Suppressor macrophage (primary cell): ENCODE data around the gene FADS3.

ENCODE experiments used
- DNase-seq, 4 experiments: peaks; one replicate each; pipeline ENCODE4 v3.0.0-alpha.2; 2020 to 2022
- total RNA-seq, 17 experiments: gene quantifications; one replicate each; lab custom pipeline; 2026; ENCODE audit warnings: mixed read lengths in 6 of 17, inconsistent platforms in 3 of 17; lab: John Stamatoyannopoulos, UW

FADS3 gene, protein sequence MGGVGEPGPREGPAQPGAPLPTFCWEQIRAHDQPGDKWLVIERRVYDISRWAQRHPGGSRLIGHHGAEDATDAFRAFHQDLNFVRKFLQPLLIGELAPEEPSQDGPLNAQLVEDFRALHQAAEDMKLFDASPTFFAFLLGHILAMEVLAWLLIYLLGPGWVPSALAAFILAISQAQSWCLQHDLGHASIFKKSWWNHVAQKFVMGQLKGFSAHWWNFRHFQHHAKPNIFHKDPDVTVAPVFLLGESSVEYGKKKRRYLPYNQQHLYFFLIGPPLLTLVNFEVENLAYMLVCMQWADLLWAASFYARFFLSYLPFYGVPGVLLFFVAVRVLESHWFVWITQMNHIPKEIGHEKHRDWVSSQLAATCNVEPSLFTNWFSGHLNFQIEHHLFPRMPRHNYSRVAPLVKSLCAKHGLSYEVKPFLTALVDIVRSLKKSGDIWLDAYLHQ
- 11.3 to 30.4 (median 17.5) reads per million in 17 experiments for total RNA-seq

DNA sequence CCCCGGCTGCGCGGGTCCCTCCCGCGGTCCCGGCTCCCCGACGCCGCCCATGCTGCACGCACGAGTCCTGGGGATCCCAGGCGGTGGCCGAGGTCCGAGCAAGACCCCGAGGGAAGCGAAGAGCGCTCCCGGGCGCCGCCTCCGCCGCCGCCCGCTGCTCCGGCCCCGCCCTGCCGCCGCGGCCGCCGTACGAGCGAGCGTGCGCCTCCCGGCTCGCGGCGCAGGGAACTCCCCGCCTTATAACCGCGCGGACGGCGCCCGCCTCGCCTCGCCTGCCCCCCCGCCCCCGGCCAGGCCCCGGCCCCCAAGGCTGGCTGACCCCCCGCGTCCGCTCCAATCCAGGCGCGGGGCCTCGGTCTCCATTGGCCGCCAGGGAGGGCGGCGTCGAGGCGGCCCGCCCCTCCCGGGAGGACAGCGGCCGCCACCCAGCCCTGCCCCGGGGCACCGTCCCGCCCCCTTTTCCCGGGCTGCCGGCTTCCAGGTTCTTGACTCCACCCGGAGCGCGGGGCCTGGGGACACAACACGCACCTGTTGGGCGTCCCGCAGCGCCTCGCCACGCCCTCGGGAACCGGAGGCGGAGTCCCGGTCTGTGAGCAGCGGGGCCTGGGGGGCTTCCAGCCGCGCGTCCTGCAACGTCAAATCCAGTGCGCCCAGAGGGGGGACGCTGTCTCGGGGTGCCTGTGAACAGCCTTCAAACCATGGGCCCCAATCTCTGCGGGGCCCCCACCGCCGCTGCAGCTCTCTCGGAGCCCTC is at the start of gene FADS3:
FADS3 (minus strand) TSS at position 215 of the 754 bp plus-strand sequence; CDS start at position 51, 164 bp downstream.
- peak; percentile 80 to 94 (median 88) for DNase-seq

DNA sequence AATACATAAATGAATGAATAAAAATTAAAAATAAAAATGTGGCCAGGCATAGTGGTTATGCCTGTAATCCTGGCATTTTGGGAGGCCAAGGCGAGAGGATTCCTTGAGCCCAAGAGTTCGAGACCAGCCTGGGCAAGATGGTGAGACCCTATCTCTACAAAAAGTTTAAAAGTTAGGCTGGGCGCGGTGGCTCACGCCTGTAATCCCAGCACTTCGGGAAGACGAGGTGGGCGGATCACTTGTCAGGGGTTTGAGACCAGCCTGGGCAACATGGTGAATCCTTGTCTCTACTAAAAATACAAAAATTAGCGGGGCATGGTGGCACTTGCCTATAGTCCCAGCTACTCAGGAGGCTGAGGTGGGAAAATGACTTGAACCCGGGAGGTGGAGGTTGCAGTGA is 49.1 kb upstream of the FADS3 start:
- DNase-seq = no peak

DNA sequence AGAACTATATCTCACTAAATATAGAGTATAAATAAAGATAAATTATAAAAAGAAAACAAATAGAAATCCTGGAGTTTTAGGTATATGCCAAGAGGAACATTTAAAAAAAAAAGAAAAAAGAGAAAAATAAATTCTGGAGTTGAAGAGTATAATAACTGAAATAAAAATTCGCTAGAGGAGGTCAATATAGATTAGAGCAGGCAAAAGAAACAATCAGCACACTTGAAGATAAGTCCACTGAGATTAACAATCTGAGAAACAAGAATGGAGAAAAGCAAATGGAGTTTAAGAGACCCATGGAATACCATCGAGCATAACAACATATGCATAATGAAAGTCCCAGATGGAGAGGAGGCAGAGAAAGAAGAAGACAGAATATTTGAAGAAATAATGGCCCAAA is 44.5 kb upstream of the FADS3 start:
- no peak for DNase-seq

DNA sequence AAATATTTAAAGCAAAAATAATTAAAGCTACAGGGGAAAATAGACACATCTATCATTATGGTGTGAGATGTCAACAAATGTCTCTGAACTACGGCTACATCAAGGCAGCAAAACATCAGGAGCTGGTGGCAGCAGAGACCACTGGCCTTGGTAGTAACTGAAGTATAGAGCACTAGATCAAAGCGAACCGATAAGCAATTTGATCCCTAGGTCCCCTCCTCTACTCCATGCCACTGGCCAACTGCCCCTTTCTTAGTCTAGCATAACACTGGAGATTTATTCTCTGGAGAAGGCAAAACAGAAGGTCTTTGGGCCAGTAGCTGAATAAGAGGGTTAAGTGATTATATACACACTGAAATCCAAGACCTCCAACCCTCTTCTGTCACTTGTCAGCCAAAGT is 39.6 kb upstream of the FADS3 start:
- no peak for DNase-seq

DNA sequence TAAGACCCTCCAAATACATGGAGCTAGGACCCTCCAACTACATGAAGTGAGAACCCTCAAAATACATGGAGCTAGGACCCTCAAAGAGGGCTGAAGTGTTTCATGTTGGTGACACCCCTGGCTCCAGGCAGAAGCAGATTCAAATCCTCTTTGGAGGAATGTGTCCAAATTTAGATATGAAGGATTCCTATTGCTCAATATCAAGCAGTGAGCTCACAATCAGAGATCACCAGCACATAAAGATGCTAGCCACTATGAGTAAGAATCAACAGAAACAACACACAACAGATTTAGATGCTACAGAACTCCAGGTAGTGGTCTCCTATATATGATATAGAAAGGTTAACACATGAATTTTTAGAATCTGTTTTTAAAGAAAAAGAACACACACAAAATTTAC is 37.3 kb upstream of the FADS3 start:
- peak in 2 of 4 experiments; percentile 48 to 56 for DNase-seq

DNA sequence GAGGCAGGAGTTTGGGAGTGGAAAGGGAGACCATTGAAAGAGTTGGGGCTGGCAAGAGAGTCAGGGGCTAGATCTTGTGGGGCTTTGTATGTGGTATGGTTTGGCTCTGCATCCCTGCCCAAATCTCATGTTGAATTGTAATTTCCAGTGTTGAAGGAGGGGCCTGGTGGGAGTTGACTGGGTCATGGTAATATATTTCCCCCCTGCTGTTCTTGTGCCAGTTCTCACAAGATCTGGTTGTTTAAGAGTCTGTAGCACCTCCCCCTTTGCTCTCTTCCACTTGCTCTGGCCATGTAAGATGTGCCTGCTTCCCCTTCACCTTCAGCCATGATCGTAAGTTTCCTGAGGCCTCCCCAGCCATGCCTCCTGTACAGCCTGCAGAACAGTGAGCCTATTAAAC is 36.2 kb upstream of the FADS3 start:
- DNase-seq = peak; percentile 51 to 73 (median 69)

DNA sequence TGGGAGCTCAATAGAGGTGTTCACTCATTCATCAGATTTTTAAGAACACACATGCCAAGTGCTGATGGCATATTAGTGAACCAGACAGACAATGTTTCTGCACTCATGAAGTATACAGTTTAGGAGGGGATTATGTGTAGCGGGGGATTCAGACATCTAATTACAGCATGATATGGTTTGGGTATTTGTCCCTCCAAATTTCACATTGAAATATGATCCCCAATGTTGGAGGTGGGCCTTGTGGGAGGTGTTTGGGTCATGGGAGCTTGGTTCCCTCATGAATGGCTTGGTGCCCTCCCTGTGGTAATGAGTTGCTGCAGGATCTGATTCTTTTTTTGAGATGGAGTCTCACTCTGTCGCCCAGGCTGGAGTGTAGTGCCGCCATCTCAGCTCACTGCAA is 34.9 kb upstream of the FADS3 start:
- DNase-seq = no peak

DNA sequence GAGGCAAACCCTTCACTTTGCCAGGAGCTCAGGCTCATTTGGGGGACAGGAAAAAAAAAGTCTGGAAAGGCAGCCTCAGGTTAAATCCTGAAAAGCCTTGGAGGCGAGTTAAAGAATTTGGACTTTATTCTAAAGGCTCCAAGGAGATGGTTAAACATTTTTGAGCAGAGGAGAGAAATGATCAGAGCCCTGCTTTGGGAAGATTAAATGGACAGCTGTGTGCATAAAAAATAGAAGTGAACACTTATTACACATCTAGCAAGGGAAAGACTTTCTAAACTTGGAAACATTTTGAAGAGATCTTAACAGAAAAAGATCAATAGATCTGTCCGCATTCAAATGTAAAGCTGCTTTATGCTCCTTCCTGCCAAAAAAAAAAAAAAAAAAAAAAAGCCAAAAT is 34.4 kb upstream of the FADS3 start:
- no peak for DNase-seq

DNA sequence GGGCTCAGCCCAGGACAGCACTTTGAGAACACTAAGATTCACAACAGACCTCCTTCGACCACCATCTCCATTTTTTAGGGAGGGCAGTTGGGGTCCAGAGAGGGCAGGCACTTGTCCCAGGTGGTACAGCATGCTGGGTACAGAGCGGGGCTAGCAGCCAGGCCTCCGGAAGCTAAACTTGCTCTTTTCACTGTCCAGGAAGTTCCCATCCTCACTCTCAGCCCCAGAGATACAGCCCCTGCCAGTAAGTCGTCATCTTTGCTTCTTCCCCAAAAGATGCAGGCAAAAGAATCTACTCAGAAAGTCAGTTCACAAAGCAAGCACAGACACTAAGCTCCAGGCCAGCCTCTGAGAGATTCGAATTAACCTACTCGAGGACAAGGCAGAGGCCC is 32.7 kb upstream of the FADS3 start:
- DNase-seq = no peak

DNA sequence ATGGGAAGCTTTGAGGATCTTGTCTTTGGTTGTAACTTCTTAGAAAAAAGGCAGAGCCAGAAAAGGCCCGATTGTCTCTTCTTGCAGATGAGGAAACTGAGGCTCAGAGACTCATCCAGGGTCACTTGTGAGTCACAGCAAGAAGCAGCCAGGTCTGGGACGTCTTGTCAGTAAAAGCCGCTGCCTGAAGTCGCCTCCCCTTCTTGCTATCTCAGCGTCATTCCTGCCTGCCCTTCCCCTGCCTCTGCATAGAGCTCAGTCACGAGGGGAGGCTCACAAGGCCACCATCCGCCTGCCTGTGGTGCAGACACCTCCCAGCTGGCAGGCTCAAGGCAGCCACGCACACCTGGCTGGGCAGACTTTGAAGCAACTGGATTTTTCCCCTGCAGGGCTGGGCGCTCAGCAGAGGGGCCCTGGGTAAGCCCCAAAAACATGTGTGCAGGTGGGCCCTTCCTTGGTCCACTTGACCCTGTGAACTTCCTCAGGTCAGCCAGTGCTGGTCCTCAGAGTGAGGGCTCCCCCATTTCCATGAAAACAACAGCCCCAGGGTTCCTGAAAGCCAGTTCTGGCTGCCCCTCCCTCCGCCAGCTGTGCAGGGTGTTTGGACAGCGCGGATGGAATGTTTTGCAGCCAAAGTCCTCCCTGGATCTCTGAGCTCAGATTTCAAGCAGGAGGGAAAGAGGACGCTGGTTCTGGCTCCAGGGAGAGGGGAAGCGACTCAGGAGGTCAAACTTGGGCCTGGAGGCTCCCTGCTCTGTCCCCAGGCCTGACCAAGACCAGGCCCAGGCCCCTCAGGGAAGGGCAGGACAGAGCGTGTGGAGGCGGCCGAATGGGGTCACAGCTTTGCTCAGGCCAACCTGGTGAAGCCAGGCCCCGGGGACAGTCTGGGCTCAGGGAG is 32.1 kb upstream of the FADS3 start:
- DNase-seq = peak; percentile 42 to 76 (median 66)

DNA sequence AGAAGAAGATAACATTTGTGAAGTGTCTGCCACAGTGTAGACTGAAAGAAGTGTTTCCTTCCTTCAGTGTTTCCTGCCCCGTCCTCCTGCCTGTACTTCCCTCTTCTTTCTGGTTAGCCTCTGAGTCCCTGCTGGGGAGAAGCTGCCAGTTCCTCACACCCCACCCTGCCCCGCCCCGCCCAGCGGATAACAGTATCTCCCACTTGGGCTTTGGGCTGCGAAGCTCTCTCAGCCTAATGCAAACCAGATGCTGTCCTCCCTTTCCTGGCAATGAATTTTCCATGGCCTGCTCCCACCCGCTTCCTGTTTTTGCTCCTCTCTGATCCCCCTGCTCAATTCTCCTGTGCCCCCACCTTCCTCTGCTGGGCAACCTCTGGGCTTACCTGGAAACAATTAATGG is 31.2 kb upstream of the FADS3 start:
- DNase-seq = peak; percentile 75 to 89 (median 82)

DNA sequence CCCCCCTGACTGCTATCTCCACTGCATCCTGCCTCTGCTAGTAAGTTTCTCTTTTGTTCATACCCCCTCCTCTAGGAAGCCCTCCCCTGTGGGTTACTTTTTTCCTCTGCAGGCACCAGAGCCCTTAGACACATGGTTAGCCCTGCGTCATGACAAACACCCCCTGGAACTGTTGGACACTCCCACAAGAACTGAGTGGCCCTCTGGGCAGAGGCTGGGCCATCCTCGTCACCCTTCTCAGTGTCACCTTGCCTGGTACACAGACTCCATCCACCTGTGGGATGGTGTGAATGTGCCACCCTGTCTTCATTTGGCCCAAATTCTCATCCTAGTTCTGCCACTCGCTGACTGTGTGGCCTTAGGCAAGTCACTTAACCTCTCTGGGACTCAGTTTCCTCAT is 30.1 kb upstream of the FADS3 start:
- no peak for DNase-seq

DNA sequence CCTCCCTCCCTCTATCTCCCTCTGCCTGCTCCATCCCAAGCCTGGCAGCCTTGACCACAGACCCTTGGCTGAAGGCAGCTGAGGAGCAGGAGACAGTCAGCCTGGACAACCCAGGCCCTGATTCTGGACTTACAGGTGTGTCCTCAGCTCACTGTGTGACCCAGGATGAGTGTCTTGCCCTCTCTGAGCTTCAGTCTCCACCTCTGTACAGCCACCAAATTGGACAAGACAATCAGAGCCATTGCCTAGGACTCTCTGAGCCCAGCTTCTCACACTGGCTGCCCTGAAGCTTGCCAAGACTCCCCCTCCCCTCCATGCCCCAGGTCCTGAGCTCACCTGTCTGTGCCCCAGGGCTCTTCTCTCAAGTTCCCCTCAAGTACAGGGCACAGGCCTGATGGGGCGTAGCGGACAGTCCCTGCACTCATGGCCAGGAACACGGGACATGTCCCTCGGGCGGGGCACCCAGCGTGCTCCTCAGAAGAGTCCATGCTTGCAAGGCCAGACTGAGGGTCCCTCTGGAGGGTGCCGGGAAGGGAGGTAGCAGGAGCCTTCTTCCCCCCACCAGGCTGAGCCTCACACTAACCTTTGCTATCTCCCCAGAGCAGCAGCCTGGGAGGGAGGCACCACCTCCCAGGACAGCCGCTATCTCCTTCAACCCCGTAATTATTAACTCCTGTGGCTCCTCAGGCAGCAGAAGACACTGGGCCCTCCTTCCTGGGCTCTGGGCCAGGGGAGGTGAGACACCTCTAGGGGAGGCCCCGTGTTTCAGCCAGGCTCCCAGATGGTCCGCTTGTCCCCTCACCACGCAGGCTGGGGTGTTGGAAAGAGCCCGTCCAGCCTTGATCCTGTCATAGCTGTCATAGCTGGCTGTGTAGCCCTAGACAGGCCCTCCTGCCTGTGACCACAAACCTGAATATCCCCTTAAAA is 28.6 kb upstream of the FADS3 start:
- DNase-seq = no peak

DNA sequence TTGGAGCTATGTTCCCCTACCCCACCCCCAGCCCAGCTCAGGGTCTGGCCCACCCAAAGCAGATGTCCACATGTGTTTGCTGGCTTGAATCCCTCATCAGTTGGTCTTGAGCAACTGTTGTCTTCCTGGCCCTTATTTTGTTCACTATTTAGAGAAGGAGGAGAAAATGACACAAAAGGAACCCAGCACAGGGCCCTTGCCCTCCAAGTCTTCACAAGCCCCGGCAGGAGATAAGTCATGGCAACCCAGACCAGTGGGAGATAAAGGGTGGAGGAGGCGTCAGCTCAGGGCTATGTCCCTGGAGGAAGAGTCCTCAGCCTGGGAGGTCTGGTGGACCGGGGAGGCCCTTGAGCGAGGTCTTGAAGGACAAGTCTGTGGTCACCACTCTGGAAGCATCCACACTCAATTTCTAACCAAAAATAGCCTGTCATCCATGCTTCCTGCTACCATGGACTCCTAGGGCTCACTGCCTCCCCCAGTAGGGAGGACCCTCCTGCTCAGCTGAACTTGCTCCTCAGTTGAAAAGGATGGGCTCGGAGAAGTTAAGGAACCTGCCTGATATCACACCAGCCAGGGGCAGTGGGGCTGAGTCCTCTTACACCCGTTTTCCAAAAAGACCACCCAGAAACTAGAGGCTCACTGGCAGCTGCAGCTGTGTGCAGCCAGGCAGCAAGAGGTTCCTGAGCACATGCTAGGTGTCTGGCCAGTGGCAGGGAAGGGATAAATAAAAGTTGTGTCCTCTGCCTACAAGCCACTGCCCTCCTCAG is 27.8 kb upstream of the FADS3 start:
- DNase-seq = no peak

DNA sequence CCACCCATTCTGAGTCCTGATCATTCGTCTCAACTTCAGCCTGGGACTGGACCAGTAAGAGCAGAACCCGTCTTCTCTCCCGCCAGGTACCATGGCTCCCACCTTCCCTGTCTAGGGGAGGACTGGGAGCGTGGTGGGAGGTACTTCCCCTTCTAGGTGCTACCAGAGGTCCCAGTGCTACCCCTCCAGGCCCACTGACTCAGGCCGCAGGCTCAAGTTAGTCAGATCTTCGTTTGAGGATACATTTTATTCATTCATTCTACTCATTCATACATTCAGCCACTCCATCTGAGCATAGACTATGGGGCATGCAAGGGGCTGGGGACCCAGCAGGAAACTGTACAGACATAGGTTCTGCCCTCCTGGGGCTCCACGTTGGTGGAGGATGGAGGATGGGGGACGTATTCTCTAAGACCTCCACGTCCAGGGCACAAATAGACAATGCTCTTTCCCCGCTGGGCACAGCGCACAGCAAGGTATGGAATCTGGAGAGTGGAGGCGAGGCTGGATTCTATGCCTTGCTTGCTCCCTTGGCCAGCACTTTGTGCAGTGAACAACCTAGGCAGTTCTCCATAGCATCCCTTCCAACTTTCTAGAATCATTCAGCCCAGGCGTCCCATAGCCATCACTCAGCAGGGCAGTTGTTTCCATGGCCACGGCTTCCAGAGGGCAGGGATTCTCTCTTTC is 27.0 kb upstream of the FADS3 start:
- DNase-seq = no peak

DNA sequence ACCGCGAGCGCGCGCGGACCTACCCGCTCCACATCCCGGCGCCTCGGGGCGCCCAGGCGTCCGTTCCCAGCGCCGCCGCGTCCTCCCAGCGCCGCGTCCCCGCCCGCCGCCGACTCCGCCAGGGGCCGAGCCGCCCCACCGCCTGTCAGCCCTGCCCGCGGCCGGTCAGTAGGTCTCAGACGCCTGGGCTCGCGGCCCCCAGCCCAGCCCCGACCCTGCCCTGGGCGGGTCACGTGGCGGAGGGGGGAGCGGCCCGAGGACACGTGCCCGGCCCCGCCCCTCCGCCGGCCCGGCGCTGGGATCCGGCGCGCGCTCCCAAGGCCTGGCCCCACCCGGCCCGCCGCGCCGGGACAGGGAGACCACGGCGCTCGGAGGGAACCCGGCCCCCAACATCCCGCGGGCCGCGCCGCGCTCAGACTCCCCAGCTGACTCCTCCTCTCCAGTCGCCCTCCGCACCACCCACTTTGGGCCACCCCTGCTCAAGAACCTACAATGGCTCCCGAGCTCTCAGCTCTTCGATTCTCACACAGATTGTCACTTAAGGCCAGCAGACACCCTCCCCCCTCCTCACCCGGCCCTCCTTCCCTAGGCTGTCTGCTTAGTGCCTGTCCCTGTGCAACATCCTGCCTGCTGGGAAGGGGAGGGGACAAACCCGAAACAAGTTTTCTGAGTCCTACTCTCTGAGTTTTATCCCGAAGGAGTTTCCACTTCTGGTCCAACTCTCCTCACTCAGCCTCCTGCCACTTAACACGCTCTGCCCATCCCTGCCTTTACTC is 26.2 kb upstream of the FADS3 start, which contains the start of gene RAB3IL1:
RAB3IL1 (minus strand) TSS at position 233 of the 776 bp plus-strand sequence; CDS start at position 34, 199 bp downstream.
- DNase-seq = peak; percentile 57 to 88 (median 72)

DNA sequence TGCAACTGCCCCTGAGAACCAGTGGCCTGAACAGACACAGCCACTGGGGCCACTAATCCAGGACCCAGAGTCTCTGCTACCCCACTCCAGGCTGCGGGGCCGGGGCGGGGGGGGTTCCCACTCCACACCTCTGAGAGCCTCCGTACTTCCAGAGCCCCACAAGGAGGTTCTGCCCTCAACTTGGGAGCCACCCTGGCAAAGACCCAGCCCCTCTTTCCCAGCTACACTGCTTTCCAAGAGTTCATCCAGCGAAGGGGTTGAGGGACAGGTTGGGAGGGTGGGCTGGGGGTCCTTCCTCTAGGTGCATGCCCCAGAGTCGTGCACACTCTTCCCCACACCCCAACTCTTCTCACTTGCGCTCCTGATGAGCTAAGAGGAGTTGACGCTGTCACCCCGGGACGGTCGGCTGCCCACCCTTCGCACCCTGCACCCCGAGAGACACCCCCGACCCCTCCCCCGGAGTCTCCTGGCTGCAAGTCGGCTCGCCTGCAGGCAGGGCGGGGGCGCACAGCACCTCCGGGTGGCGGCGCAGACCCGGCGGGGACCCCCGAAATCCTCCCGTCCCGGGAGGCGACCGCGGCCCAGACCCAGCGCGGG is 25.5 kb upstream of the FADS3 start:
- DNase-seq = no peak

DNA sequence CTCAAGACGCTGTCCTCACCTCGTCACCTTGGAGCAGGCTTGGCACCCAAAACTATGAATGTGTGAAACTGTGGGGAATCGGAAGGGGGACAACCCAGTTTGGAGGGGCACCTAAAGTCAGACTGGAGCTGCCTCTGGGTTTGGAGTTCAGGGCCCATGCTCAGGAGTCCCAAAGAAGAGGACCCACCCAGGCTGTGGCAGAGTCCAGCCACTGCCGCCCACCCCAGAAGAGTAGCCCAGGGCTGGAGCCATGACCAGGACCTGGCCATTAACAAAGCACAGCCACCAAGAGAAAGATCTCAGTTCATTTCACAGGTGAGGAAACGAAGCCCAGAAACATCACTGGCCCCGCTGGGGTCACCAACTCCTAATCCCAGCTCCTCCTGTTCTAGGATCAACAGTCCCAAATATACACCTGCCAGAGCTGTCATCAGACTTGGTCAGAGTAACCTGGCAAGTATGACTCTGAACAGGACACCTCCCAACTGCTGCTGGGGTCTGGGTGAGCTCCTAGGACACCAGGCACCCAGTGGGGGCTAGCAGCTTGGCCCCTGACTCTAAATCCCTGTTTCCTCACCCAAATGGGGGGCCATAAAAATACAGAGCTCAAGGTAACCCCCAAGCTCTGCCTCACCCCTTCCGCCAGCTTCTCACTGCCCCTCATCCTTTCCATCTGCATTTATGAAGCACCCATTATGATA is 23.3 kb upstream of the FADS3 start:
- DNase-seq = peak in 1 of 4 experiments; percentile 2
